Kidney capillary endothelial cell (primary cell): ENCODE measurements around the gene LAMTOR2.

ENCODE experiments used
- DNase-seq: peaks from one replicate; pipeline ENCODE4 v3.0.0-alpha.2; 2018; ENCODE audit warnings: low spot score

Gene LAMTOR2

GRCh38 chr1:156076609-156077429 lies 22.2 kb downstream of the LAMTOR2 start:
- DNase-seq: no peak

- DNase-seq: no peak
Measured at GRCh38 chr1:156077430-156077760, 22.8 kb downstream of the LAMTOR2 start.

- no peak for DNase-seq
Measured at GRCh38 chr1:156078728-156079127, 24.1 kb downstream of the LAMTOR2 start.

GRCh38 chr1:156079762-156080161 lies 25.2 kb downstream of the LAMTOR2 start:
- no peak for DNase-seq

GRCh38 chr1:156080241-156080862 lies 25.8 kb downstream of the LAMTOR2 start:
- no peak for DNase-seq

- DNase-seq: no peak
Measured at GRCh38 chr1:156080863-156081179, 26.2 kb downstream of the LAMTOR2 start.

GRCh38 chr1:156081180-156081916 lies 26.8 kb downstream of the LAMTOR2 start:
- no peak for DNase-seq

- DNase-seq: no peak
Measured at GRCh38 chr1:156081917-156082308, 27.3 kb downstream of the LAMTOR2 start.

- DNase-seq: no peak
Measured at GRCh38 chr1:156082309-156083091, 27.9 kb downstream of the LAMTOR2 start, which contains the start of gene MEX3A. Gene MEX3A, minus strand, starts transcription at chr1:156082465. Its CDS starts 467 bp downstream, at chr1:156081998.

GRCh38 chr1:156083800-156084790 lies 29.5 kb downstream of the LAMTOR2 start:
- no peak for DNase-seq

- peak; percentile 82 for DNase-seq
Measured at GRCh38 chr1:156086256-156086662, 31.7 kb downstream of the LAMTOR2 start.

- no peak for DNase-seq
Measured at GRCh38 chr1:156089704-156090103, 35.1 kb downstream of the LAMTOR2 start.

- DNase-seq: no peak
Measured at GRCh38 chr1:156090138-156090839, 35.7 kb downstream of the LAMTOR2 start.

- DNase-seq: no peak
Measured at GRCh38 chr1:156090840-156091188, 36.2 kb downstream of the LAMTOR2 start.

- DNase-seq: no peak
Measured at GRCh38 chr1:156091610-156092009, 37.0 kb downstream of the LAMTOR2 start.

GRCh38 chr1:156095906-156096508 lies 41.4 kb downstream of the LAMTOR2 start:
- DNase-seq: no peak

- peak; percentile 97 for DNase-seq
Measured at GRCh38 chr1:156096640-156097391, 42.2 kb downstream of the LAMTOR2 start.

GRCh38 chr1:156097499-156098178 lies 43.1 kb downstream of the LAMTOR2 start:
- no peak for DNase-seq

- no peak for DNase-seq
Measured at GRCh38 chr1:156098784-156099183, 44.2 kb downstream of the LAMTOR2 start.
